GM12878 (cell line): Measurements from ENCODE around the gene NMNAT3. TPM values are rescaled to one million over a fixed set of nuclear protein-coding genes. Genes with fewer than 3 reads are reported as not detected.

Experiments
- ATAC-seq: fragments of 200-7000 bp; cut with Tn5 transposase; 3 replicates; pipeline ENCODE4 v1.9.1; 2020; ENCODE audit warnings: mild to moderate bottlenecking, moderate library complexity
- BruUV-seq: library from RNA; stranded (reverse); fragments of 400-500 nt; replicated peaks from 2 replicates; lab custom pipeline; 2021; lab: Mats Ljungman, UMichigan
- CTCF ChIA-PET: fragments of 300-600 bp; sonication (Branson Sonifier 250); formaldehyde crosslinking; extraction: SDS; loops from one replicate; lab custom pipeline; 2021; ENCODE audit warnings: inconsistent platforms; lab: Yijun Ruan, JAX
- POLR2A ChIA-PET: fragments of 350-600 bp; formaldehyde crosslinking; extraction: SDS; loops from one replicate; lab custom pipeline; 2021; ENCODE audit warnings: inconsistent platforms; lab: Charles Lee
- RAD21 ChIA-PET: fragments of 300-600 bp; sonication (Branson Sonifier 250); formaldehyde crosslinking; loops from one replicate; lab custom pipeline; 2023; ENCODE audit warnings: antibody characterized with exemption; ENCODE audit not compliant: unreplicated experiment; lab: Charles Lee
- SMC1A ChIA-PET: fragments of 300-600 bp; sonication (Branson Sonifier 250); formaldehyde crosslinking; loops from one replicate; lab custom pipeline; 2023; ENCODE audit not compliant: unreplicated experiment, uncharacterized antibody; lab: Charles Lee
- DNase-seq: peaks from one replicate; pipeline ENCODE4 v3.0.0-alpha.2; 2011; ENCODE audit warnings: low read depth, low spot score
- FAIRE-seq: peaks from 3 replicates; lab custom pipeline; 2011; peaks lifted over from hg19 to GRCh38; lab: Jason Lieb, UNC
- H2AFZ ChIP-seq: 2 replicates; pipeline ENCODE4 v1.6.0; 2011; ENCODE audit warnings: low read depth, low read length, control low read depth; ENCODE audit not compliant: control insufficient read depth
- H3K27ac ChIP-seq: 2 replicates; pipeline ENCODE4 v1.5.1; 2011; ENCODE audit warnings: control low read depth; ENCODE audit not compliant: control insufficient read depth, insufficient read depth
- H3K27me3 ChIP-seq, 2 experiments: replicated peaks in 1 of 2; 2 replicates each; pipeline versions ENCODE4 v1.6.0 to v1.6.1; 2011; ENCODE audit warnings: low read length in 1 of 2; ENCODE audit not compliant: control insufficient read depth in 2 of 2, insufficient read depth in 2 of 2
- H3K36me3 ChIP-seq, 2 experiments: 2 replicates each; pipeline ENCODE4 v1.5.1; 2011; ENCODE audit warnings: low read length in 1 of 2; ENCODE audit not compliant: control insufficient read depth in 2 of 2, insufficient read depth in 2 of 2
- H3K4me1 ChIP-seq: 2 replicates; pipeline ENCODE4 v1.6.1; 2011; ENCODE audit warnings: mild to moderate bottlenecking, low read length, moderate library complexity, mixed read lengths; ENCODE audit not compliant: control insufficient read depth, insufficient read depth
- H3K4me2 ChIP-seq: 2 replicates; pipeline ENCODE4 v1.6.0; 2011; ENCODE audit warnings: control low read depth; ENCODE audit not compliant: control insufficient read depth, insufficient read depth
- H3K4me3 ChIP-seq: fragments of 200-600 bp; sonication (generic); 2 replicates; pipeline ENCODE4 v1.5.1; 2016
- H3K79me2 ChIP-seq: 2 replicates; pipeline ENCODE4 v1.6.0; 2011; ENCODE audit warnings: low read length; ENCODE audit not compliant: control insufficient read depth, insufficient read depth
- H3K9ac ChIP-seq: 2 replicates; pipeline ENCODE4 v1.8.0; 2011; ENCODE audit warnings: low read length, control low read depth, mixed read lengths; ENCODE audit not compliant: control insufficient read depth, insufficient read depth
- H3K9me3 ChIP-seq: replicated peaks from 3 replicates; pipeline ENCODE4 v1.5.1; 2011; ENCODE audit warnings: mild to moderate bottlenecking, low read length; ENCODE audit not compliant: control insufficient read depth, insufficient read depth
- H4K20me1 ChIP-seq: 2 replicates; pipeline ENCODE4 v1.6.0; 2011; ENCODE audit not compliant: control insufficient read depth, insufficient read depth
- MEF2A ChIP-seq: IDR thresholded peaks from 2 replicates; pipeline ENCODE4 v1.6.1; 2011; ENCODE audit warnings: low read depth, mild to moderate bottlenecking, low read length, moderate library complexity; ENCODE audit not compliant: insufficient read depth
- MLLT1 ChIP-seq: fragments of 450-650 bp; IDR thresholded peaks from 2 replicates; pipeline ENCODE4 v1.6.1; 2016; ENCODE audit warnings: mild to moderate bottlenecking
- NFYB ChIP-seq: IDR thresholded peaks from 2 replicates; pipeline ENCODE4 v1.6.1; 2011; ENCODE audit warnings: low read depth, mild to moderate bottlenecking, low read length, improper control_type of control experiment, moderate library complexity; ENCODE audit not compliant: insufficient read depth
- NR2C2 ChIP-seq: IDR thresholded peaks from 2 replicates; pipeline ENCODE4 v1.6.1; 2011; ENCODE audit warnings: borderline replicate concordance, low read depth; ENCODE audit not compliant: control insufficient read depth, insufficient read length
- RCOR1 ChIP-seq: conservative IDR thresholded peaks from 2 replicates; pipeline ENCODE4 v1.6.1; 2012; ENCODE audit warnings: low read depth, low read length, improper control_type of control experiment
- RFX5 ChIP-seq: IDR thresholded peaks from 2 replicates; pipeline ENCODE4 v1.6.1; 2011; ENCODE audit warnings: low read depth, low read length, improper control_type of control experiment
- RUNX3 ChIP-seq: IDR thresholded peaks from 2 replicates; pipeline ENCODE4 v1.6.1; 2012; ENCODE audit warnings: low read length, inconsistent platforms
- SMARCA5 ChIP-seq: fragments of 450-650 bp; IDR thresholded peaks from 2 replicates; pipeline ENCODE4 v1.6.1; 2017; ENCODE audit warnings: mild to moderate bottlenecking
- SRF ChIP-seq, 2 experiments: IDR thresholded peaks; 2 replicates each; pipeline ENCODE4 v1.6.1; 2011; ENCODE audit warnings: low read depth in 2 of 2, low read length in 2 of 2, mild to moderate bottlenecking in 1 of 2, moderate library complexity in 1 of 2
- ZNF217 ChIP-seq: fragments of 450-650 bp; IDR thresholded peaks from 2 replicates; pipeline ENCODE4 v1.6.1; 2017; ENCODE audit warnings: antibody characterized with exemption, mild to moderate bottlenecking
- ZNF274 ChIP-seq: IDR thresholded peaks from one replicate; pipeline ENCODE4 v1.8.0; 2011; ENCODE audit not compliant: insufficient read length, insufficient read depth
- WGBS: methylation state at CpG from one replicate; pipeline ENCODE4 v1.1.6; 2016; ENCODE audit warnings: low lambda C conversion rate; ENCODE audit not compliant: insufficient replicate concordance, insufficient coverage; ENCODE audit errors: missing lambda C conversion rate; 5-methylcytosine and 5-hydroxymethylcytosine counted together
- in situ Hi-C: fragments of 300-500 bp; cut with MboI; formaldehyde crosslinking; loops from 9 replicates; pipeline ENCODE4 v1.14.3; 2018; ENCODE audit warnings: mixed read lengths
- intact Hi-C: fragments of 100-400 bp; cut with micrococcal nuclease; formaldehyde crosslinking; loops from one replicate; pipeline ENCODE4 v1.14.2; 2022; ENCODE audit not compliant: unreplicated experiment
- polyA plus RNA-seq, 11 experiments: library from polyadenylated mRNA; depleted of rRNA in 4 of 11; unstranded in 6 of 11; stranded (reverse) in 5 of 11; fragments of >200 nt; fragmentation: Nextera tagmentation in 4 of 11; fragmentation: Illumina TruSeq in 1 of 11; extraction: Ambion mirVana in 4 of 11; extraction: Trizol in 1 of 11; gene quantifications; 1 replicate in 1 of 11; 2 replicates in 10 of 11; pipeline versions ENCODE4 v1.2.1 to v1.2.3, GENCODE V29; 2011 to 2016; ENCODE audit warnings: inconsistent platforms in 2 of 11, missing spikeins in 2 of 11, low read depth in 1 of 11
- total RNA-seq, 4 experiments: library from RNA; depleted of rRNA in 3 of 4; stranded (reverse); fragments of >200 nt in 3 of 4; fragmentation: Illumina TruSeq in 1 of 4; extraction: Trizol in 1 of 4; gene quantifications; 2 replicates each; pipeline versions ENCODE4 v1.2.1 to v1.2.3, GENCODE V29; 2013 to 2021
- TF ChIP-seq, protein P1 (sequence below): IDR thresholded peaks from 2 replicates; pipeline ENCODE4 v1.6.1; 2012; ENCODE audit warnings: low read depth, low read length, improper control_type of control experiment
- TF ChIP-seq, protein P2 (sequence below): IDR thresholded peaks from 2 replicates; pipeline ENCODE4 v1.6.1; 2011; ENCODE audit warnings: mild to moderate bottlenecking, low read depth, low read length, moderate library complexity; ENCODE audit not compliant: insufficient replicate concordance
- TF ChIP-seq, protein P3 (sequence below): fragments of 450-650 bp; IDR thresholded peaks from 2 replicates; pipeline ENCODE4 v1.6.1; 2016; ENCODE audit warnings: mild to moderate bottlenecking, moderate library complexity, borderline replicate concordance

The NMNAT3 gene
- total and polyA plus RNA-seq, 10 of the 15 experiments (the other 5 are each of a cell fraction or from before 2014, with no cell fraction given), result under 0.01 to 0.92 (median 0.08) TPM; not detected in 4

GRCh38 chr3:139608108-139608380 lies 69.7 kb downstream of the NMNAT3 start (continued):
- no peak for TF ChIP-seq MLLT1
- TF ChIP-seq ZNF274, result no peak
- TF ChIP-seq RUNX3, result no peak
- no peak for TF ChIP-seq MEF2A
- TF ChIP-seq ZNF217, result no peak
- TF ChIP-seq RCOR1, result no peak
- TF ChIP-seq SMARCA5, result no peak
- TF ChIP-seq RFX5, result no peak

DNA sequence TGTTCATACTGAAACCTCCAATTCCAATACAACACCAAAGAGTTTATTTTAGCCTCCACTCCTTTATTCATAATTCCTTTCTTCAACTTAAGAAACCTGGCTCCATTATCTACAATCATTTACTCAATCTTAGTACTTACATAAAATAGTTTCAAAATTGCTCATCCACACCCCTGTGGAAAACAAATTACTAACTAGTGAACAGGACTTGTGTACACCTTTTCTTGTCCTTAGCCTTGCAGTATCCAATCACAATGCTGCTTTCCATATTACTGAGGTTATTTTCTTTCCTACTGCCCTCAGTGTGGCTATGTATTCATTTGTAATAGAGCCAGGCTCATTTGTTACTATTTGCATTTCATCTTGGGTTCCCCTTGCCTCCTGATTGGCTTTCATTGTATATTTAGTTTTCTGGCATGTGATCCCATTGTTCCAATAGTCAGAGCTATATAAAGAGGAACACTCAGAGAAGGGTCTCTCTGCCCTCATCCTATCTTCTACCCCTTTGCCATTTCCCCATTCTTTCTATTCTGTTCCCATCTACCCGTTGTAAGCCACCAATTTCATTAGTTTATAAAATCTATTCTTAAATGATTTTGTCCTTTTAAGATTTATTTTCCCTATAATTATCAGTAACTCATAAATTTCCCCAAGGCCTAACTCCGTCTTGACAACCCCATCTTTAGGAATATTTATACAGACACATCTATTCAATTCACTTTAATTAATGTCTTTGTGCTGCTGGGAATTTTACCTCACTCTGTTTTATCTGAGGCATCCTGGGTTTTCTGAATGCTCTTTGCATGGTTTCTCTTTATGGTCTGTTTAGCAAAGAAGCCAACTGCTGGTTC lies 70.3 kb downstream of the NMNAT3 start:
- SMC1A ChIA-PET, result no interaction called here
- no peak overlapping the region for H3K9ac ChIP-seq
- CTCF ChIA-PET, result interaction anchor here (0.9 kb wide), 1 partner anchor 603 kb away, joined by 3 read pairs; no protein-coding TSS in a partner anchor
- in situ Hi-C loops, result no loop called here
- no peak overlapping the region for H3K27ac ChIP-seq
- DNase-seq (no peak), ATAC-seq (no peak), FAIRE-seq (no peak)
- no peaks in the 10 kb centered on the region for H3K4me1 ChIP-seq
- RAD21 ChIA-PET, result no interaction called here
- H3K4me3 ChIP-seq, result no peak overlapping the region
- WGBS, result 13% methylated on average over 2 of the region's 2 CpGs
- no peaks in the 10 kb centered on the region for H3K9me3 ChIP-seq
- H2AFZ ChIP-seq, result no peak overlapping the region
- no peaks in the 10 kb centered on the region for H3K36me3 ChIP-seq
- POLR2A ChIA-PET, result no interaction called here
- H3K79me2 ChIP-seq, result no peaks in the 10 kb centered on the region
- BruUV-seq, result no TSS peak
- no peaks in the 10 kb centered on the region for H4K20me1 ChIP-seq
- no peak overlapping the region for H3K4me2 ChIP-seq
- intact Hi-C loops, result no loop called here
- no peaks in the 10 kb centered on the region for H3K27me3 ChIP-seq
- TF ChIP-seq NFYB (no peak), SRF (IDR thresholded peaks at IDR 0.05; ENCODE audit: low read depth in 2 of 2, low read length in 2 of 2) (no peak), NR2C2 (no peak)
- TF ChIP-seq, protein P1, sequence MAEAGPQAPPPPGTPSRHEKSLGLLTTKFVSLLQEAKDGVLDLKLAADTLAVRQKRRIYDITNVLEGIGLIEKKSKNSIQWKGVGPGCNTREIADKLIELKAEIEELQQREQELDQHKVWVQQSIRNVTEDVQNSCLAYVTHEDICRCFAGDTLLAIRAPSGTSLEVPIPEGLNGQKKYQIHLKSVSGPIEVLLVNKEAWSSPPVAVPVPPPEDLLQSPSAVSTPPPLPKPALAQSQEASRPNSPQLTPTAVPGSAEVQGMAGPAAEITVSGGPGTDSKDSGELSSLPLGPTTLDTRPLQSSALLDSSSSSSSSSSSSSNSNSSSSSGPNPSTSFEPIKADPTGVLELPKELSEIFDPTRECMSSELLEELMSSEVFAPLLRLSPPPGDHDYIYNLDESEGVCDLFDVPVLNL, result no peak
- TF ChIP-seq, protein P2, sequence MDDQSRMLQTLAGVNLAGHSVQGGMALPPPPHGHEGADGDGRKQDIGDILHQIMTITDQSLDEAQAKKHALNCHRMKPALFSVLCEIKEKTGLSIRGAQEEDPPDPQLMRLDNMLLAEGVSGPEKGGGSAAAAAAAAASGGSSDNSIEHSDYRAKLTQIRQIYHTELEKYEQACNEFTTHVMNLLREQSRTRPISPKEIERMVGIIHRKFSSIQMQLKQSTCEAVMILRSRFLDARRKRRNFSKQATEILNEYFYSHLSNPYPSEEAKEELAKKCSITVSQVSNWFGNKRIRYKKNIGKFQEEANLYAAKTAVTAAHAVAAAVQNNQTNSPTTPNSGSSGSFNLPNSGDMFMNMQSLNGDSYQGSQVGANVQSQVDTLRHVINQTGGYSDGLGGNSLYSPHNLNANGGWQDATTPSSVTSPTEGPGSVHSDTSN, result no peak
- TF ChIP-seq, protein P3, sequence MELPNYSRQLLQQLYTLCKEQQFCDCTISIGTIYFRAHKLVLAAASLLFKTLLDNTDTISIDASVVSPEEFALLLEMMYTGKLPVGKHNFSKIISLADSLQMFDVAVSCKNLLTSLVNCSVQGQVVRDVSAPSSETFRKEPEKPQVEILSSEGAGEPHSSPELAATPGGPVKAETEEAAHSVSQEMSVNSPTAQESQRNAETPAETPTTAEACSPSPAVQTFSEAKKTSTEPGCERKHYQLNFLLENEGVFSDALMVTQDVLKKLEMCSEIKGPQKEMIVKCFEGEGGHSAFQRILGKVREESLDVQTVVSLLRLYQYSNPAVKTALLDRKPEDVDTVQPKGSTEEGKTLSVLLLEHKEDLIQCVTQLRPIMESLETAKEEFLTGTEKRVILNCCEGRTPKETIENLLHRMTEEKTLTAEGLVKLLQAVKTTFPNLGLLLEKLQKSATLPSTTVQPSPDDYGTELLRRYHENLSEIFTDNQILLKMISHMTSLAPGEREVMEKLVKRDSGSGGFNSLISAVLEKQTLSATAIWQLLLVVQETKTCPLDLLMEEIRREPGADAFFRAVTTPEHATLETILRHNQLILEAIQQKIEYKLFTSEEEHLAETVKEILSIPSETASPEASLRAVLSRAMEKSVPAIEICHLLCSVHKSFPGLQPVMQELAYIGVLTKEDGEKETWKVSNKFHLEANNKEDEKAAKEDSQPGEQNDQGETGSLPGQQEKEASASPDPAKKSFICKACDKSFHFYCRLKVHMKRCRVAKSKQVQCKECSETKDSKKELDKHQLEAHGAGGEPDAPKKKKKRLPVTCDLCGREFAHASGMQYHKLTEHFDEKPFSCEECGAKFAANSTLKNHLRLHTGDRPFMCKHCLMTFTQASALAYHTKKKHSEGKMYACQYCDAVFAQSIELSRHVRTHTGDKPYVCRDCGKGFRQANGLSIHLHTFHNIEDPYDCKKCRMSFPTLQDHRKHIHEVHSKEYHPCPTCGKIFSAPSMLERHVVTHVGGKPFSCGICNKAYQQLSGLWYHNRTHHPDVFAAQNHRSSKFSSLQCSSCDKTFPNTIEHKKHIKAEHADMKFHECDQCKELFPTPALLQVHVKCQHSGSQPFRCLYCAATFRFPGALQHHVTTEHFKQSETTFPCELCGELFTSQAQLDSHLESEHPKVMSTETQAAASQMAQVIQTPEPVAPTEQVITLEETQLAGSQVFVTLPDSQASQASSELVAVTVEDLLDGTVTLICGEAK, result no peak
